Ramos (cell line): ENCODE measurements around the gene FN3K.

Experiments used
- in situ Hi-C: fragments of 300-500 bp; cut with MboI; formaldehyde crosslinking; loops from one replicate; pipeline ENCODE4 v1.14.3; 2022; ENCODE audit warnings: low sequenced_read_pairs; ENCODE audit not compliant: unreplicated experiment

FN3K gene

GRCh38 chr17:82789806-82790205, 54.4 kb downstream of the FN3K start:
- in situ Hi-C loops: no loop called here

- in situ Hi-C loops: no loop called here
These were observed 55.0 kb downstream of the FN3K start for GRCh38 chr17:82790391-82790790.

DNA sequence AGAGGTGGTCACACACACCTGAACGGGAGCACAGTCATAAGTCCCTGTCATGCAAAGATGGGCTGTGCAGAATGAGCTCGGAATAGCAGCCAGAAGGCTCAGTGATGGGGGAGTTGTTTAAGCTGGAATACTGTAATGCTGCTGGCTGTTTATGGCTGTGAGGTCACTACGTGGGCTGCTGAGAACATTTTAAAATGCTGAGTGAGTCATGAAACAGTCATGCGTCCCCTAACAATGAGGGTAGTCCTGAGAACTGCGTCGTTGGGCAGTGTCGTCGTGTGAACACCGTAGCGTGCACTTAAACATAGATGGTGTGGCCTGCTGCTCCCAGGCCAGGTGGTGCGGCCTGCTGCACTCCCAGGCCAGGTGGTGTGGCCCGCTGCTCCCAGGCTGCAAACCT, 56.1 kb downstream of the FN3K start:
- in situ Hi-C loops: no loop called here

GRCh38 chr17:82793974-82794630, 58.7 kb downstream of the FN3K start:
- in situ Hi-C loops: no loop called here

GRCh38 chr17:82794781-82795482, 59.5 kb downstream of the FN3K start:
- in situ Hi-C loops: no loop called here

- in situ Hi-C loops: no loop called here
These were observed 60.2 kb downstream of the FN3K start for GRCh38 chr17:82795615-82796014.

DNA sequence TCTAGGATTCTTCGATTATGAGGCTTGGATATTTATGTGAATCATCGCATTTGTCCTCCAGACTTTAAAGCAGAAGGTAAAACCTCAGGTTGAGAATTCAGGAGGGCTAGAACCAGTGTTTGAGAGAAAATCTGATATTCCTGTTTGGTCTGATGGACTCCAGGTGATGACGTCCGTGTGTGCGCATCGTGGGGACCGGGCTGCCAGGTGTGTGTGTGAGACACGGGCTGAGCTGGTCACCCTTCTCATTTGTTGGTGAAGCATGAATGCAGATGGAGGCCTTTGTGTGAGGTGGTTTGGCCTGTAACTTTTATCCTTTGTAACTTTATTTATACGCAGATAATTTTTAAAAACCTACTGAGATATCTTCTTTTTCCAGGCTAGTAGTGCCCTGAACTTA, 61.6 kb downstream of the FN3K start:
- in situ Hi-C loops: no loop called here

GRCh38 chr17:82798752-82799151, 63.3 kb downstream of the FN3K start:
- in situ Hi-C loops: no loop called here

GRCh38 chr17:82799591-82799990, 64.2 kb downstream of the FN3K start:
- in situ Hi-C loops: no loop called here
